ENCODE data around the gene LSR.

The LSR gene

GRCh38 chr19:35306473-35307246, 57.9 kb downstream of the LSR start:
- Histone ChIP-seq H3K4me1 (ENCODE audit: control insufficient read depth, insufficient read depth, low read length) (no peaks in the 10 kb centered on the region), H3K36me3 (ENCODE audit: control insufficient read depth, insufficient read depth, low read length) (no peaks in the 10 kb centered on the region), H3K27me3 (ENCODE audit: control insufficient read depth, insufficient read depth, low read length) (no peaks in the 10 kb centered on the region), H3K4me3 (ENCODE audit: low read depth, low read length) (no peak overlapping the region), H3K9ac (ENCODE audit: low read depth, low read length) (no peak overlapping the region), H3K9me3 (ENCODE audit: control insufficient read depth, insufficient read depth, low read length) (no peaks in the 10 kb centered on the region)

- Histone ChIP-seq H3K9ac (ENCODE audit: low read depth, low read length) (no peak overlapping the region), H3K36me3 (ENCODE audit: control insufficient read depth, insufficient read depth, low read length) (no peaks in the 10 kb centered on the region), H3K4me1 (ENCODE audit: control insufficient read depth, insufficient read depth, low read length) (no peaks in the 10 kb centered on the region), H3K9me3 (ENCODE audit: control insufficient read depth, insufficient read depth, low read length) (no peaks in the 10 kb centered on the region), H3K4me3 (ENCODE audit: low read depth, low read length) (no peak overlapping the region), H3K27me3 (ENCODE audit: control insufficient read depth, insufficient read depth, low read length) (no peaks in the 10 kb centered on the region)
Measured at GRCh38 chr19:35307931-35308330, 59.1 kb downstream of the LSR start.

- Histone ChIP-seq H3K36me3 (ENCODE audit: control insufficient read depth, insufficient read depth, low read length) (no peaks in the 10 kb centered on the region), H3K9me3 (ENCODE audit: control insufficient read depth, insufficient read depth, low read length) (no peaks in the 10 kb centered on the region)
Measured at GRCh38 chr19:35308910-35309309, 60.1 kb downstream of the LSR start.

GRCh38 chr19:35309481-35310279, 60.9 kb downstream of the LSR start:
- H3K36me3 ChIP-seq (ENCODE audit: control insufficient read depth, insufficient read depth, low read length): no peaks in the 10 kb centered on the region
- H3K27me3 ChIP-seq (ENCODE audit: control insufficient read depth, insufficient read depth, low read length): no peaks in the 10 kb centered on the region
- no peak overlapping the region for H3K4me3 ChIP-seq (ENCODE audit: low read depth, low read length)
- no peaks in the 10 kb centered on the region for H3K4me1 ChIP-seq (ENCODE audit: control insufficient read depth, insufficient read depth, low read length)
- no peak overlapping the region for H3K9ac ChIP-seq (ENCODE audit: low read depth, low read length)
- no peaks in the 10 kb centered on the region for H3K9me3 ChIP-seq (ENCODE audit: control insufficient read depth, insufficient read depth, low read length)

More at GRCh38 chr19:35308910-35309309, 60.1 kb downstream of the LSR start:
- no peak overlapping the region for H3K4me3 ChIP-seq (ENCODE audit: low read depth, low read length)
- no peaks in the 10 kb centered on the region for H3K27me3 ChIP-seq (ENCODE audit: control insufficient read depth, insufficient read depth, low read length)
- H3K9ac ChIP-seq (ENCODE audit: low read depth, low read length): no peak overlapping the region
- no peaks in the 10 kb centered on the region for H3K4me1 ChIP-seq (ENCODE audit: control insufficient read depth, insufficient read depth, low read length)

GRCh38 chr19:35310331-35310730, 61.5 kb downstream of the LSR start:
- Histone ChIP-seq H3K27me3 (ENCODE audit: control insufficient read depth, insufficient read depth, low read length) (no peaks in the 10 kb centered on the region), H3K9ac (ENCODE audit: low read depth, low read length) (no peak overlapping the region), H3K4me1 (ENCODE audit: control insufficient read depth, insufficient read depth, low read length) (no peaks in the 10 kb centered on the region), H3K4me3 (ENCODE audit: low read depth, low read length) (no peak overlapping the region), H3K9me3 (ENCODE audit: control insufficient read depth, insufficient read depth, low read length) (no peaks in the 10 kb centered on the region), H3K36me3 (ENCODE audit: control insufficient read depth, insufficient read depth, low read length) (no peaks in the 10 kb centered on the region)

GRCh38 chr19:35310811-35311465, 62.1 kb downstream of the LSR start:
- Histone ChIP-seq H3K36me3 (ENCODE audit: control insufficient read depth, insufficient read depth, low read length) (no peaks in the 10 kb centered on the region), H3K9me3 (ENCODE audit: control insufficient read depth, insufficient read depth, low read length) (no peaks in the 10 kb centered on the region), H3K9ac (ENCODE audit: low read depth, low read length) (no peak overlapping the region), H3K27me3 (ENCODE audit: control insufficient read depth, insufficient read depth, low read length) (no peaks in the 10 kb centered on the region), H3K4me1 (ENCODE audit: control insufficient read depth, insufficient read depth, low read length) (no peaks in the 10 kb centered on the region), H3K4me3 (ENCODE audit: low read depth, low read length) (no peak overlapping the region)

- Histone ChIP-seq H3K36me3 (ENCODE audit: control insufficient read depth, insufficient read depth, low read length) (no peaks in the 10 kb centered on the region), H3K27me3 (ENCODE audit: control insufficient read depth, insufficient read depth, low read length) (no peaks in the 10 kb centered on the region), H3K4me3 (ENCODE audit: low read depth, low read length) (no peak overlapping the region), H3K4me1 (ENCODE audit: control insufficient read depth, insufficient read depth, low read length) (no peaks in the 10 kb centered on the region), H3K9me3 (ENCODE audit: control insufficient read depth, insufficient read depth, low read length) (no peaks in the 10 kb centered on the region), H3K9ac (ENCODE audit: low read depth, low read length) (no peak overlapping the region)
Measured at GRCh38 chr19:35311901-35312665, 63.3 kb downstream of the LSR start.

GRCh38 chr19:35313587-35313986, 64.8 kb downstream of the LSR start:
- Histone ChIP-seq H3K9ac (ENCODE audit: low read depth, low read length) (no peak overlapping the region), H3K9me3 (ENCODE audit: control insufficient read depth, insufficient read depth, low read length) (no peaks in the 10 kb centered on the region), H3K36me3 (ENCODE audit: control insufficient read depth, insufficient read depth, low read length) (no peaks in the 10 kb centered on the region), H3K4me1 (ENCODE audit: control insufficient read depth, insufficient read depth, low read length) (no peaks in the 10 kb centered on the region), H3K4me3 (ENCODE audit: low read depth, low read length) (no peak overlapping the region), H3K27me3 (ENCODE audit: control insufficient read depth, insufficient read depth, low read length) (no peaks in the 10 kb centered on the region)

GRCh38 chr19:35314031-35314430, 65.2 kb downstream of the LSR start:
- H3K4me3 ChIP-seq (ENCODE audit: low read depth, low read length): no peak overlapping the region
- no peaks in the 10 kb centered on the region for H3K27me3 ChIP-seq (ENCODE audit: control insufficient read depth, insufficient read depth, low read length)
- no peak overlapping the region for H3K9ac ChIP-seq (ENCODE audit: low read depth, low read length)
- H3K36me3 ChIP-seq (ENCODE audit: control insufficient read depth, insufficient read depth, low read length): no peaks in the 10 kb centered on the region
- H3K9me3 ChIP-seq (ENCODE audit: control insufficient read depth, insufficient read depth, low read length): no peaks in the 10 kb centered on the region
- H3K4me1 ChIP-seq (ENCODE audit: control insufficient read depth, insufficient read depth, low read length): no peaks in the 10 kb centered on the region

- Histone ChIP-seq H3K27me3 (ENCODE audit: control insufficient read depth, insufficient read depth, low read length) (no peaks in the 10 kb centered on the region), H3K36me3 (ENCODE audit: control insufficient read depth, insufficient read depth, low read length) (no peaks in the 10 kb centered on the region), H3K9me3 (ENCODE audit: control insufficient read depth, insufficient read depth, low read length) (no peaks in the 10 kb centered on the region), H3K4me1 (ENCODE audit: control insufficient read depth, insufficient read depth, low read length) (no peaks in the 10 kb centered on the region), H3K9ac (ENCODE audit: low read depth, low read length) (no peak overlapping the region), H3K4me3 (ENCODE audit: low read depth, low read length) (no peak overlapping the region)
Measured at GRCh38 chr19:35314858-35315470, 66.2 kb downstream of the LSR start.

- H3K27me3 ChIP-seq (ENCODE audit: control insufficient read depth, insufficient read depth, low read length): no peaks in the 10 kb centered on the region
- H3K4me1 ChIP-seq (ENCODE audit: control insufficient read depth, insufficient read depth, low read length): no peaks in the 10 kb centered on the region
- no peak overlapping the region for H3K9ac ChIP-seq (ENCODE audit: low read depth, low read length)
- H3K36me3 ChIP-seq (ENCODE audit: control insufficient read depth, insufficient read depth, low read length): no peaks in the 10 kb centered on the region
- no peaks in the 10 kb centered on the region for H3K9me3 ChIP-seq (ENCODE audit: control insufficient read depth, insufficient read depth, low read length)
- no peak overlapping the region for H3K4me3 ChIP-seq (ENCODE audit: low read depth, low read length)
Measured at GRCh38 chr19:35315883-35316282, 67.1 kb downstream of the LSR start.

Measured in iPS-15b (cell line).